ENCODE data around the gene TMEM132E.

The TMEM132E gene

DNA sequence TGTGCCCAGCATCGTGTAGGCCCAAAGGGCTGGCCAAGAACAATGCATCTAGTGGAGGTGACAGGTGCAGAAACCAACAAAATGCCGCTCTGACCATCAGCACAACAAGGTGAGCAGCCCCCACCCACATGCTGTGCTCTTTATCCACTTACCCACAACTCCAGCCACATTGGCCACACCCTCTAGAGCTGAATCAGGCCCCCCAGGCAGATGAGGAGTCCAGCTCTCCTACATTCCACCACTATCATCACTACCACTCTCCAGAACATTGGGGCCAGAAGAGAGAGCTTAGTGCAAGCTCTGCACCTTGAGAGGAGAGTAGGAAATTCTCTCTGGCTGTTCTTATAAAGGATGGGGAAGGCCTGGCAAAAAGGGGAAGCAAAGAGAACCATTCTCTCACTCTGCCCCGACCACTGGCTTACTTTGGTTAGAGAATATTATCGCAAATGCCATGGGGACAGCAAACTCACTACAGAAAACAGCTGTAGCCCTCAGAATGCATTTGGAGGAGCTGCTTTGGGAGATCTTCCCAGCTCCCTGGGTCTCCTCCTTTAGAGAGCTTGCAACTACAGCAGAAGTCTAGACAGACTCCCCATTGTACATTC is 75.0 kb downstream of the TMEM132E start (continued):
- TF ChIP-seq, protein P1, sequence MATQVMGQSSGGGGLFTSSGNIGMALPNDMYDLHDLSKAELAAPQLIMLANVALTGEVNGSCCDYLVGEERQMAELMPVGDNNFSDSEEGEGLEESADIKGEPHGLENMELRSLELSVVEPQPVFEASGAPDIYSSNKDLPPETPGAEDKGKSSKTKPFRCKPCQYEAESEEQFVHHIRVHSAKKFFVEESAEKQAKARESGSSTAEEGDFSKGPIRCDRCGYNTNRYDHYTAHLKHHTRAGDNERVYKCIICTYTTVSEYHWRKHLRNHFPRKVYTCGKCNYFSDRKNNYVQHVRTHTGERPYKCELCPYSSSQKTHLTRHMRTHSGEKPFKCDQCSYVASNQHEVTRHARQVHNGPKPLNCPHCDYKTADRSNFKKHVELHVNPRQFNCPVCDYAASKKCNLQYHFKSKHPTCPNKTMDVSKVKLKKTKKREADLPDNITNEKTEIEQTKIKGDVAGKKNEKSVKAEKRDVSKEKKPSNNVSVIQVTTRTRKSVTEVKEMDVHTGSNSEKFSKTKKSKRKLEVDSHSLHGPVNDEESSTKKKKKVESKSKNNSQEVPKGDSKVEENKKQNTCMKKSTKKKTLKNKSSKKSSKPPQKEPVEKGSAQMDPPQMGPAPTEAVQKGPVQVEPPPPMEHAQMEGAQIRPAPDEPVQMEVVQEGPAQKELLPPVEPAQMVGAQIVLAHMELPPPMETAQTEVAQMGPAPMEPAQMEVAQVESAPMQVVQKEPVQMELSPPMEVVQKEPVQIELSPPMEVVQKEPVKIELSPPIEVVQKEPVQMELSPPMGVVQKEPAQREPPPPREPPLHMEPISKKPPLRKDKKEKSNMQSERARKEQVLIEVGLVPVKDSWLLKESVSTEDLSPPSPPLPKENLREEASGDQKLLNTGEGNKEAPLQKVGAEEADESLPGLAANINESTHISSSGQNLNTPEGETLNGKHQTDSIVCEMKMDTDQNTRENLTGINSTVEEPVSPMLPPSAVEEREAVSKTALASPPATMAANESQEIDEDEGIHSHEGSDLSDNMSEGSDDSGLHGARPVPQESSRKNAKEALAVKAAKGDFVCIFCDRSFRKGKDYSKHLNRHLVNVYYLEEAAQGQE (tag by site-specific recombination; IDR thresholded peaks at IDR 0.05): no peak
- TF ChIP-seq, protein P2, sequence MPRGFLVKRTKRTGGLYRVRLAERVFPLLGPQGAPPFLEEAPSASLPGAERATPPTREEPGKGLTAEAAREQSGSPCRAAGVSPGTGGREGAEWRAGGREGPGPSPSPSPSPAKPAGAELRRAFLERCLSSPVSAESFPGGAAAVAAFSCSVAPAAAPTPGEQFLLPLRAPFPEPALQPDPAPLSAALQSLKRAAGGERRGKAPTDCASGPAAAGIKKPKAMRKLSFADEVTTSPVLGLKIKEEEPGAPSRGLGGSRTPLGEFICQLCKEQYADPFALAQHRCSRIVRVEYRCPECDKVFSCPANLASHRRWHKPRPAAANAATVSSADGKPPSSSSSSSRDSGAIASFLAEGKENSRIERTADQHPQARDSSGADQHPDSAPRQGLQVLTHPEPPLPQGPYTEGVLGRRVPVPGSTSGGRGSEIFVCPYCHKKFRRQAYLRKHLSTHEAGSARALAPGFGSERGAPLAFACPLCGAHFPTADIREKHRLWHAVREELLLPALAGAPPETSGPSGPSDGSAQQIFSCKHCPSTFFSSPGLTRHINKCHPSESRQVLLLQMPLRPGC (tag by site-specific recombination; IDR thresholded peaks at IDR 0.05): no peak

DNA sequence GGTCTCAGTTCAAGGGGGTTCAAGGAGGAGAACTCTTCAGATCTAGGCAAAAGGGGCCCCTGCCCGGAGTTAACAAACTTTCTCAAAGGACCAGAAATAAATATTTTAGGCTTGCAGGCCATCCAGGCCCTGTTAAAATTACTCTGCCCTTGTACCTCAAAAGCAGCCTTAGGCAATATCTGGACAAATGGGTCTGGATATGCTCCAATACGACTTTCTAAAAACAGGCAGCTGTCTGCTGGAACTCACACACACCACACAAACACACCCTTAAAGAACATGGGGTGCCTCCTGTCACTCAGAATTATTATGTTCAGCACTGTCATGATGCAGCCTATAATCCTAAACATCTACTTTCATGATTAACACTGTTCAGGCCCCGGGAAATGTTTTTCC is 75.5 kb downstream of the TMEM132E start:
- no peaks in the 10 kb centered on the region for H3K4me1 ChIP-seq (ENCODE audit: control insufficient read depth, insufficient read depth, low read length)
- no peaks in the 10 kb centered on the region for H3K9me3 ChIP-seq (ENCODE audit: control insufficient read depth, insufficient read depth, low read depth, low read length)
- CTCF ChIA-PET: interaction anchor here (1.5 kb wide), 1 partner anchor 112 kb away, joined by 6 read pairs; no protein-coding TSS in a partner anchor
- no peaks in the 10 kb centered on the region for H3K36me3 ChIP-seq (ENCODE audit: control insufficient read depth in 2 of 2, insufficient read depth in 1 of 2, low read length in 2 of 2)
- no peak overlapping the region for H3K27ac ChIP-seq (ENCODE audit: extremely low read depth, low read depth, low read length)
- H3K4me3 ChIP-seq (ENCODE audit: low read depth, low read length): no peak overlapping the region
- POLR2A ChIA-PET: no interaction called here
- TF ChIP-seq GLI2 (tag by site-specific recombination; IDR thresholded peaks at IDR 0.05; ENCODE audit: borderline replicate concordance, low read depth): no peak
- TF ChIP-seq, protein P3, sequence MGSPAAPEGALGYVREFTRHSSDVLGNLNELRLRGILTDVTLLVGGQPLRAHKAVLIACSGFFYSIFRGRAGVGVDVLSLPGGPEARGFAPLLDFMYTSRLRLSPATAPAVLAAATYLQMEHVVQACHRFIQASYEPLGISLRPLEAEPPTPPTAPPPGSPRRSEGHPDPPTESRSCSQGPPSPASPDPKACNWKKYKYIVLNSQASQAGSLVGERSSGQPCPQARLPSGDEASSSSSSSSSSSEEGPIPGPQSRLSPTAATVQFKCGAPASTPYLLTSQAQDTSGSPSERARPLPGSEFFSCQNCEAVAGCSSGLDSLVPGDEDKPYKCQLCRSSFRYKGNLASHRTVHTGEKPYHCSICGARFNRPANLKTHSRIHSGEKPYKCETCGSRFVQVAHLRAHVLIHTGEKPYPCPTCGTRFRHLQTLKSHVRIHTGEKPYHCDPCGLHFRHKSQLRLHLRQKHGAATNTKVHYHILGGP (tag by site-specific recombination; IDR thresholded peaks at IDR 0.05): no peak
- TF ChIP-seq, protein P4, sequence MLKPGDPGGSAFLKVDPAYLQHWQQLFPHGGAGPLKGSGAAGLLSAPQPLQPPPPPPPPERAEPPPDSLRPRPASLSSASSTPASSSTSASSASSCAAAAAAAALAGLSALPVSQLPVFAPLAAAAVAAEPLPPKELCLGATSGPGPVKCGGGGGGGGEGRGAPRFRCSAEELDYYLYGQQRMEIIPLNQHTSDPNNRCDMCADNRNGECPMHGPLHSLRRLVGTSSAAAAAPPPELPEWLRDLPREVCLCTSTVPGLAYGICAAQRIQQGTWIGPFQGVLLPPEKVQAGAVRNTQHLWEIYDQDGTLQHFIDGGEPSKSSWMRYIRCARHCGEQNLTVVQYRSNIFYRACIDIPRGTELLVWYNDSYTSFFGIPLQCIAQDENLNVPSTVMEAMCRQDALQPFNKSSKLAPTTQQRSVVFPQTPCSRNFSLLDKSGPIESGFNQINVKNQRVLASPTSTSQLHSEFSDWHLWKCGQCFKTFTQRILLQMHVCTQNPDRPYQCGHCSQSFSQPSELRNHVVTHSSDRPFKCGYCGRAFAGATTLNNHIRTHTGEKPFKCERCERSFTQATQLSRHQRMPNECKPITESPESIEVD (tag by site-specific recombination; IDR thresholded peaks at IDR 0.05): no peak
- TF ChIP-seq, protein P5, sequence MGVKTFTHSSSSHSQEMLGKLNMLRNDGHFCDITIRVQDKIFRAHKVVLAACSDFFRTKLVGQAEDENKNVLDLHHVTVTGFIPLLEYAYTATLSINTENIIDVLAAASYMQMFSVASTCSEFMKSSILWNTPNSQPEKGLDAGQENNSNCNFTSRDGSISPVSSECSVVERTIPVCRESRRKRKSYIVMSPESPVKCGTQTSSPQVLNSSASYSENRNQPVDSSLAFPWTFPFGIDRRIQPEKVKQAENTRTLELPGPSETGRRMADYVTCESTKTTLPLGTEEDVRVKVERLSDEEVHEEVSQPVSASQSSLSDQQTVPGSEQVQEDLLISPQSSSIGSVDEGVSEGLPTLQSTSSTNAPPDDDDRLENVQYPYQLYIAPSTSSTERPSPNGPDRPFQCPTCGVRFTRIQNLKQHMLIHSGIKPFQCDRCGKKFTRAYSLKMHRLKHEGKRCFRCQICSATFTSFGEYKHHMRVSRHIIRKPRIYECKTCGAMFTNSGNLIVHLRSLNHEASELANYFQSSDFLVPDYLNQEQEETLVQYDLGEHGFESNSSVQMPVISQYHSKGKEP (tag by site-specific recombination; IDR thresholded peaks at IDR 0.05): no peak
- TF ChIP-seq GLIS1 (tag by site-specific recombination; IDR thresholded peaks at IDR 0.05): no peak
- TF ChIP-seq, protein P6, sequence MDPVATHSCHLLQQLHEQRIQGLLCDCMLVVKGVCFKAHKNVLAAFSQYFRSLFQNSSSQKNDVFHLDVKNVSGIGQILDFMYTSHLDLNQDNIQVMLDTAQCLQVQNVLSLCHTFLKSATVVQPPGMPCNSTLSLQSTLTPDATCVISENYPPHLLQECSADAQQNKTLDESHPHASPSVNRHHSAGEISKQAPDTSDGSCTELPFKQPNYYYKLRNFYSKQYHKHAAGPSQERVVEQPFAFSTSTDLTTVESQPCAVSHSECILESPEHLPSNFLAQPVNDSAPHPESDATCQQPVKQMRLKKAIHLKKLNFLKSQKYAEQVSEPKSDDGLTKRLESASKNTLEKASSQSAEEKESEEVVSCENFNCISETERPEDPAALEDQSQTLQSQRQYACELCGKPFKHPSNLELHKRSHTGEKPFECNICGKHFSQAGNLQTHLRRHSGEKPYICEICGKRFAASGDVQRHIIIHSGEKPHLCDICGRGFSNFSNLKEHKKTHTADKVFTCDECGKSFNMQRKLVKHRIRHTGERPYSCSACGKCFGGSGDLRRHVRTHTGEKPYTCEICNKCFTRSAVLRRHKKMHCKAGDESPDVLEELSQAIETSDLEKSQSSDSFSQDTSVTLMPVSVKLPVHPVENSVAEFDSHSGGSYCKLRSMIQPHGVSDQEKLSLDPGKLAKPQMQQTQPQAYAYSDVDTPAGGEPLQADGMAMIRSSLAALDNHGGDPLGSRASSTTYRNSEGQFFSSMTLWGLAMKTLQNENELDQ (tag by site-specific recombination; IDR thresholded peaks at IDR 0.05; ENCODE audit: low read depth): no peak
- TF ChIP-seq ZNF324 (tag by site-specific recombination; IDR thresholded peaks at IDR 0.05): no peak
- TF ChIP-seq, protein P7, sequence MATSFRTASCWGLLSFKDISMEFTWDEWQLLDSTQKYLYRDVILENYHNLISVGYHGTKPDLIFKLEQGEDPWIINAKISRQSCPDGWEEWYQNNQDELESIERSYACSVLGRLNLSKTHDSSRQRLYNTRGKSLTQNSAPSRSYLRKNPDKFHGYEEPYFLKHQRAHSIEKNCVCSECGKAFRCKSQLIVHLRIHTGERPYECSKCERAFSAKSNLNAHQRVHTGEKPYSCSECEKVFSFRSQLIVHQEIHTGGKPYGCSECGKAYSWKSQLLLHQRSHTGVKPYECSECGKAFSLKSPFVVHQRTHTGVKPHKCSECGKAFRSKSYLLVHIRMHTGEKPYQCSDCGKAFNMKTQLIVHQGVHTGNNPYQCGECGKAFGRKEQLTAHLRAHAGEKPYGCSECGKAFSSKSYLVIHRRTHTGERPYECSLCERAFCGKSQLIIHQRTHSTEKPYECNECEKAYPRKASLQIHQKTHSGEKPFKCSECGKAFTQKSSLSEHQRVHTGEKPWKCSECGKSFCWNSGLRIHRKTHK (tag by site-specific recombination; IDR thresholded peaks at IDR 0.05): no peak
- no peak for TF ChIP-seq ZNF473 (tag by site-specific recombination; IDR thresholded peaks at IDR 0.05)
- no peak for TF ChIP-seq ZNF830 (tag by site-specific recombination; IDR thresholded peaks at IDR 0.05; ENCODE audit: low read depth)
- TF ChIP-seq ZNF48 (tag by site-specific recombination; IDR thresholded peaks at IDR 0.05): no peak
- TF ChIP-seq ZNF239 (tag by site-specific recombination; IDR thresholded peaks at IDR 0.05): no peak
- no peak for TF ChIP-seq TCF7L2 (IDR thresholded peaks at IDR 0.05; ENCODE audit: borderline replicate concordance, low read depth, low read length)
- TF ChIP-seq, protein P8, sequence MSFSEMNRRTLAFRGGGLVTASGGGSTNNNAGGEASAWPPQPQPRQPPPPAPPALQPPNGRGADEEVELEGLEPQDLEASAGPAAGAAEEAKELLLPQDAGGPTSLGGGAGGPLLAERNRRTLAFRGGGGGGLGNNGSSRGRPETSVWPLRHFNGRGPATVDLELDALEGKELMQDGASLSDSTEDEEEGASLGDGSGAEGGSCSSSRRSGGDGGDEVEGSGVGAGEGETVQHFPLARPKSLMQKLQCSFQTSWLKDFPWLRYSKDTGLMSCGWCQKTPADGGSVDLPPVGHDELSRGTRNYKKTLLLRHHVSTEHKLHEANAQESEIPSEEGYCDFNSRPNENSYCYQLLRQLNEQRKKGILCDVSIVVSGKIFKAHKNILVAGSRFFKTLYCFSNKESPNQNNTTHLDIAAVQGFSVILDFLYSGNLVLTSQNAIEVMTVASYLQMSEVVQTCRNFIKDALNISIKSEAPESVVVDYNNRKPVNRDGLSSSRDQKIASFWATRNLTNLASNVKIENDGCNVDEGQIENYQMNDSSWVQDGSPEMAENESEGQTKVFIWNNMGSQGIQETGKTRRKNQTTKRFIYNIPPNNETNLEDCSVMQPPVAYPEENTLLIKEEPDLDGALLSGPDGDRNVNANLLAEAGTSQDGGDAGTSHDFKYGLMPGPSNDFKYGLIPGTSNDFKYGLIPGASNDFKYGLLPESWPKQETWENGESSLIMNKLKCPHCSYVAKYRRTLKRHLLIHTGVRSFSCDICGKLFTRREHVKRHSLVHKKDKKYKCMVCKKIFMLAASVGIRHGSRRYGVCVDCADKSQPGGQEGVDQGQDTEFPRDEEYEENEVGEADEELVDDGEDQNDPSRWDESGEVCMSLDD (tag by site-specific recombination; IDR thresholded peaks at IDR 0.05): no peak

Measured in HEK293 (cell line).